GM18498 (cell line): ENCODE results near the gene EEPD1.

Source experiments
- ATAC-seq: cut with Tn5 transposase; IDR thresholded peaks from one replicate; pipeline ENCODE4 v1.9.1; 2021; ENCODE audit warnings: mild to moderate bottlenecking, moderate library complexity; ENCODE audit not compliant: unreplicated experiment

EEPD1 gene

DNA sequence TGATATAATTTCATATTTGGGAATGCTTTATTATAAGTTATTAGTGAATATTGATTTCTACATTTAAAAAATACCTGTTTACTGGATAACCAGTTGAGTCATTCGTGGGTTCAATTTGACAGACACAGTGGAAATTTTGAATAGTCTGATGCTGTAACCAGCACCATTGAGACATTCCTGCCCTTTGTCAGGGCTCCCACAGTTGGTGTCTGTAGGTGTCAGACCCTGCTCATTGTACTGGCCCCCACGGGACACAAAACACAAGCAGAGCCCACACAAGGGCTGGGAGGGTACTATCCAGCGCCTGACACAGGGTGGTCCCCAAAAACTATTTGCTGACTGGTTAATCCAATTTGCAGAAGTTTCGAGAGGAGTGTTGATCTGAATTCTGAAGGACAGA lies 35.9 kb downstream of the EEPD1 start:
- no peak for ATAC-seq

- no peak for ATAC-seq
Measured at GRCh38 chr7:36190447-36191291, 37.6 kb downstream of the EEPD1 start.

- ATAC-seq = no peak
Measured at GRCh38 chr7:36191292-36191920, 38.4 kb downstream of the EEPD1 start.

DNA sequence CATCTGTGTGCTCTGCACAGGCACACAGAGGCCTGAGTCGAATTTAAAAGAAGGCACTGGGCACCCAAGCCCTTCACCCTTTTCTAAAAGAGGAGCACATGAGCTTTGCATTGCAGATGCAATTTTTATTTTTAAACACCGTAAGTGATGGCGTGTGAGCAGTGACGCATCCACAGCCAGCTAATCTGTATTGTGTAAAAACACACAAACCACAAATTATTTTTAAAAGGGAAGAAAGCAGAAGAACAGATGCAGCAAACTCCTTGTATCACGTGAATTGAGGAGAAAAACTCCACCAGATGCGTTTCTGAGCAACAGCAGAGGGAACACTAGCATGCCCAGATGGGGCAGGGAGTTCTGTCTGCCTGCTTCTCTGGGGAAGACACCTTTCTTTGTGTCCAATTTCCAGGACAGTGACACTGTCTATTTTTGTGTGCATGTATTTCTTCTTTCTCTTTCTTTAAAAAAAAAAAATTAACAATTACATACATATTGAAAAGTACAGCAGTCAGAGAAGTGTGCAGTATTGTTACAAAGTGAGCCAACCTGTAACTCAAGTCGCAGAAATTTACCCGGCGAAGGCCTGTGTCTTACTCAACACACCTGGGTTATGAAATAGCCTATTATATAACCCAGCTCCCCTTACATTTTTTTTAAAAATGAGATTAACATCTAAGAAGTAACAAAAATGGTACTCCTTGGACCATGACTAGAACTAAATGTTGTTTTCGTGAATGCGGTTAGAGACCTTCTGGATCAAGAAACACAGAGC lies 39.2 kb downstream of the EEPD1 start:
- ATAC-seq = no peak

DNA sequence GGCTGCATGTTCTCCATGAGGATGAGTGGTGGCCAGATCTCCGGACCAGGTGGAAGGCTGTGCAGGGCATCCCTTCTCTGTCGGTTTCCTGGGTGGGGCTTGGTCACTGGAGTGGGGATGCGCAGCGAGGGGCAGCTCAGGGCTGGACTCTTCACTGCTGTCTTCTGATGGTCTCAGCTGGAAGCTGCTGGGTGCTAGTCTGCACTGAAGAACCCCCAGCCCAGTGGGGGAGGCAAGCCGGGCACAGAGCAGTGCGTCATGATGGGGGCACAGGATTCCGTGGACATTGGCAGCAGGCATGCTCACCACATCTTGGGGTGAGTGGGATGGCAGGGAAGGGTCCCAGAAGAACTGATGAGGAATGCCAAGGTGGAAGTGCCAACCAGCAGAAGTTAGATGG lies 39.8 kb downstream of the EEPD1 start:
- no peak for ATAC-seq

GRCh38 chr7:36198854-36199266 lies 45.8 kb downstream of the EEPD1 start:
- ATAC-seq = no peak

DNA sequence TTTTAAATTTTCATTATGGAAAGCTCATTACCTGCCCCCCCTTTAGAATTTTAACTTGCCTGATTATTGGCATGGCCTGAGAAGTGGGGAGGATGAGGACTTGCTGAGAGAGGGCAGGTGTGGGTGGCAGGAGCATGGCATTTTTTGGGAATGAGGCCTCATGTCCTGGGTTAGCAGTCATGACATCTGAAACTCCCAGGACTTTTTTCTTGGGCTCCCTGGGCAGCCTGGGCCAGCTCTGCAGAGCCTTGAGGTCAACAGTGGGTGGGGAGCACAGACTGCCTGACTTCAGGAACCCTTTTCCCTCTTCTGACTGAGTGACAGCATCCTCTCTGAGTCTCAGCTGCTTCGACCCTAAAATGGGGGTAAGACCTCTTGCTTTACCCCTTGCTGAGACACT lies 46.3 kb downstream of the EEPD1 start:
- ATAC-seq = no peak

DNA sequence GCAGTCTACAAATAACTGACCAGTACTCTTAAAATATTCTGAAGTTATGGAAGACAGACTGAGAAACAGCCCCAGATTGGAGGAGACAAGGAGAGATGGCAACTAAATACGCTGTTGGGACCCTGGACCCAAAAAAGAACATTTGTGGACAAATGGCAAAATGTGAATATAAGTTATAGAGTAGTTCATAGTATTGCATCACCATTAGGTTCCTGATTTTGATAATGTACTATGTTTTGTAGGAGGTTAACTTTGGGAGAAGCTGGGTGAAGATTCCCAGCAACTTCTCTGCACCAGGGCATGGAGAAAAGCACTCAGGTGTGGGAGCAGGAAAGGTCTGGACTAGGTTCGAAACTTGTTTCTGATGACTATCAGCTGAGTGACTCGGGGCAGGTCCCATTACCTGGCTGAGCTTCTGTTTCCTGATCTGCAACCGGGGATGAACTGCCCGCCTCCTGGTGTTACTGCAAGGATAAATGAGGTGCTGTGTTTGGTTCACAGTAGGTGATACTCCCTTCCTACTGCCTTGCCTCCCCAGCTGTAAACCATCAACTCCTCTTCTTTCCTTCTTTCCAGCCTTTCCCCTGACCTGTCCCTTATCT lies 48.2 kb downstream of the EEPD1 start:
- no peak for ATAC-seq

DNA sequence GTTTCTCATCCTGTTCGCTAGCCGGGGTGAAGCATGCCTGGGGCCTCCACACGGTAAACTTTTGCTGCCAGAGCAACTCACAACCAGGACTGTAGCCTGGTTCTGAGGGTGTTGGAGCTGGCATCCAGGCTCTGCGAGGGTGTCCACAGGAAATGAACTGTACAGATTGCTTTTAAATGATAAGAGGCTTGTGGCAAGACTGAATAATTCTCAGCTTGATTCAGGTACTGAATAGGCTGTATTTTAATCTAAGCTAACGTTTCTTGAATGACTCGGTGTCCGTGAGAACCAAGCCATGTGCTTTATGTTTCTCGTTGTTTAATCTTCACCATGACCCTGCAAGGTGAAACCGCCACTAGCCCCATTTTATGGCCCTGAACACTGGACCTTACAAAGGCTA lies 49.3 kb downstream of the EEPD1 start:
- ATAC-seq = no peak

DNA sequence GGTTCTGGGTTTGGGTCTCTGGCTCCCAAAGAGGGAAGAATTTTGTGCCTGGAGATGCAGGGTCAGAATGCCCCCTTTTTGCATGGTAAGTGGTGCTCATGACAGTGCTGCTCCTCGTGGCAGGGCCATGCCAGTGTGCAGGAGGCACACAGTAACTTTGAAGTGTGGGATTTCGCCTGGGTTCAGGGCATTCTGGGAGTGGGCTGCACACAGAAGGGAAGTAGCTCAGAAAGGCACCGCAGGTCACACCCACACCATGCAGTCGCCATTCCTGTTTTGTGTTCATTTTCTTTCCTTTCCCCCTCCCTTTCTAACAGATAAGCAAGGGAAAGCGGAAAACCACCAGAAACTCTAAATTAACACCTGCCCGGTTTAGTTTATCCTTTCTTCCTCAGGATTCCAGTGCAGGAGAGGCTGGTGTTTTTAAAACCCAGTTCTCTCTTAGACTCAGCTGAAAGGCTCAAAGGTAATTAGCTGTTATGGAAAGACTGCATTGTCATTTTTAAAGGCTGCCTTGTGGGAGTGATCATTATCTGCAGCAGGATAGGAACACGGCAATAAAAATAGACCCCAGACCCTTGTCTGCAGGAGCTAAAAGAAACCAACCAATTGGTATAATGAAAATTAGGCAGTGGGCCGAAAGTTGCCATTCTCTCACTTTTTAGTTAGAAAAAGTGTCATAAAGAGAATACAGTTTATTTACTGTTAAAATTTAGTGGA lies 50.2 kb downstream of the EEPD1 start:
- no peak for ATAC-seq

DNA sequence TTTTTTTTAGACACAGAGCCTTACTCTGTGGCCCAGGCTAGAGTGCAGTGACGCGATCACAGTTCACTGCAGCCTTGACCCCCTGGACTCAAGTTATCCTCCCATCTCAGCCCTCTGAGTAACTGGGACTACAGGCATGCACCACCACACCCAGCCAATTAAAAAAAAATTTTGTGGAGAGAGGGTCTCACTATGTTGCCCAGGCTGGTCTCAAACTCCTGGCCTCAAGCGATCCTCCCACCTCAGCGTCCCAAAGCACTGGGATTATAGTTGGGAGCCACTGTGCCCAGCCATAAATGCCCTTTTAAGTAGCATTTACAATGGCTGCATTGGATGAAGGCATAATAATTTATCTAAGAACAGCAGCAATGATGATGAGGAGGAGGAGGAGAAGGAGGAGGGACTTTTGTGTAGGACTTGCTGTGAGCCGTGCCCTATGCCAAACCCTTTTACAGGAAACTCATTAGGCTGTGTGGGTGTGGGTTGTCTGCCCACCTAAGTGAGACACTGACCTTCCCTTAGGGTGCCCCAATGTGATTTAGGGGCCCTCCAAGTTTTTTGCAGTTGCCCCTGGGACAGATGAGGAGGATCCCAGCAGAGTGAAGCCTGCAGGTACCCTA lies 51.1 kb downstream of the EEPD1 start:
- ATAC-seq = no peak

GRCh38 chr7:36204929-36205635 lies 52.0 kb downstream of the EEPD1 start:
- ATAC-seq = no peak

DNA sequence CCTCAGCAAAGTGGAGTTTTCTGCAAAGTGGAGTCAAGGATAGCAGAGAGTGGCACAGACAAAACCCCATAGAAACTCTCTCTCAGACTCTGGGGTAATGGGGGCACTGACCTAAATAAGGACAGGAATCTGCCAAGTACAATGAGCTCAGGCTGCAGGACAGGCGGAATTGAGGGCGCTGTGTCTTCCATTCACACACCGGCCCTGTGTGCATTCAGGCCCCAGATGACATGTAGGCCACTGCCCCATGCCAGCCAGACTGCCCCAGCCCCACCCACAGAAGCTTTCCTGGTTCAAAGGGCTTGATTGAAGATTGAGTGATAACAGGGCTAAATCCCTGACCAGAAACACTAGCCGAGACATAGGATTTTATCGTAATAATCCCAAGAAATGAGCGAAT lies 52.7 kb downstream of the EEPD1 start:
- ATAC-seq = no peak

GRCh38 chr7:36207451-36208291 lies 54.6 kb downstream of the EEPD1 start:
- no peak for ATAC-seq

GRCh38 chr7:36208426-36208825 lies 55.4 kb downstream of the EEPD1 start:
- ATAC-seq = no peak

GRCh38 chr7:36208997-36209813 lies 56.2 kb downstream of the EEPD1 start:
- no peak for ATAC-seq

GRCh38 chr7:36209814-36210183 lies 56.7 kb downstream of the EEPD1 start:
- ATAC-seq = no peak
